AG09309 (cell line): ENCODE data around the gene UROS.

Source experiments
- DNase-seq: peaks from one replicate; pipeline ENCODE4 v3.0.0-alpha.2; 2010; ENCODE audit warnings: low read depth
- H3K4me3 ChIP-seq: 2 replicates; pipeline ENCODE4 v1.5.1; 2011; ENCODE audit warnings: mild to moderate bottlenecking, low read depth, low read length, moderate library complexity; ENCODE audit not compliant: control insufficient read depth
- TF ChIP-seq, protein P1 (sequence below): IDR thresholded peaks from 2 replicates; pipeline ENCODE4 v1.5.1; 2011; ENCODE audit warnings: mild to moderate bottlenecking, low read depth, low read length, inconsistent platforms; ENCODE audit not compliant: insufficient read depth, control insufficient read depth; ENCODE audit errors: missing control alignments

UROS gene

DNA sequence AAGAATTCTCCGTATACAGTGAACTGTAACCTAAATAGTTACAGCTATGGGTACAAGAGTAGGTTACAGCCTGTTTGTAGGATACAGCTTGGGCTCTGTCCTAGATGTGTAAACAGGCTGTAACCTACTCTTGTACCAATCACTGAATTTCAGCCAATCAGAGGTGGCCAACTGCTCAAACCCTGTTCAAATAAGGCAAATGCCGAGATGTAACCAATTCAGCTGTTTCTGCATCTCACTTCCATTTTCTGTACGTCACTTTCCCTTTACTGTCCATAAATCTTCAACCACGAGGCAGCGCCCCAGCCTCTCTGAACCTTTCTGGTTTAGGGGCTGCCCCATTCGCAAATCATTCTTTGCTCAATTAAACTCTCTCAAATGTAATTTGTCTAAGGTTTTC lies 39.1 kb downstream of the UROS start:
- TF ChIP-seq, protein P1, sequence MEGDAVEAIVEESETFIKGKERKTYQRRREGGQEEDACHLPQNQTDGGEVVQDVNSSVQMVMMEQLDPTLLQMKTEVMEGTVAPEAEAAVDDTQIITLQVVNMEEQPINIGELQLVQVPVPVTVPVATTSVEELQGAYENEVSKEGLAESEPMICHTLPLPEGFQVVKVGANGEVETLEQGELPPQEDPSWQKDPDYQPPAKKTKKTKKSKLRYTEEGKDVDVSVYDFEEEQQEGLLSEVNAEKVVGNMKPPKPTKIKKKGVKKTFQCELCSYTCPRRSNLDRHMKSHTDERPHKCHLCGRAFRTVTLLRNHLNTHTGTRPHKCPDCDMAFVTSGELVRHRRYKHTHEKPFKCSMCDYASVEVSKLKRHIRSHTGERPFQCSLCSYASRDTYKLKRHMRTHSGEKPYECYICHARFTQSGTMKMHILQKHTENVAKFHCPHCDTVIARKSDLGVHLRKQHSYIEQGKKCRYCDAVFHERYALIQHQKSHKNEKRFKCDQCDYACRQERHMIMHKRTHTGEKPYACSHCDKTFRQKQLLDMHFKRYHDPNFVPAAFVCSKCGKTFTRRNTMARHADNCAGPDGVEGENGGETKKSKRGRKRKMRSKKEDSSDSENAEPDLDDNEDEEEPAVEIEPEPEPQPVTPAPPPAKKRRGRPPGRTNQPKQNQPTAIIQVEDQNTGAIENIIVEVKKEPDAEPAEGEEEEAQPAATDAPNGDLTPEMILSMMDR = no peak
- H3K4me3 ChIP-seq = no peak overlapping the region
- DNase-seq = no peak

DNA sequence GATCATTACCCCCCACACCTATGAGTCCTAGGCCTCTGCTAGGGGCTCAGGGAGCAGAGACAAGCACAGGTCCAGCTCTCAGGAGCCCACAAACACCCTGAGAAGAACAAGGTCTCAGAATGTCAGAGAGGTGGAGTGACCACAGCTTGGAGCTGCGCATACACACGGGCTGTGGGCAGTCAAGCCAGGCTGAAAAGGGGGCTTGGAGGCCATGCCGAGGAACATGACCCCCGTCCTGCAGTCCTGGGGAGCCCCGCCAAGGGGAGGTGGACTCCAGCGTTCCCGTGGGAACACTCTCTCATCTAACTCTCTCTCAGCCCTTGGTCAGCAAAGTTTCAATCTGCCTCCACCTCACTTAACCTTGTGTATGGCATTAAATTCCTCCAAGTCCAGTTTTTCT lies 39.6 kb downstream of the UROS start:
- no peak for DNase-seq
- TF ChIP-seq, protein P1 = no peak

DNA sequence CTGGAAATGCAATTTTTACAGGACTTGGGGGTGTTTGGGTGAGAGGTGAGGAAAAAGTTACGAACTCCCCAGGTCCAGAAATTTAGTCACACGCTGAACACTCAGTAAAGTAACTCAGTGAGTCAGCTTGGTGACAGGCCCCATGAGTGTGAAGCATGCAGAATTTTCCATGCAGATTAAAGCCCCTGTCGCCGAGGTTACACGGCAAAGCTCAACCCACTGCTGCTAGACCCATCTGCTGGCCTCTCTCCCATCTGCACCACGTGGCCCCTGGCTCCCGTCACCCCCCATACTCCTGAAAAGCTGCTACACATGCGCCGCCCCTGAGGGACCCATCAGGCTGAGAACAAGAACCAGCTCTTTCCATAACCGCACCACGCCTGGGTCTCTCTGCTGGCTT lies 40.4 kb downstream of the UROS start:
- H3K4me3 ChIP-seq = no peak overlapping the region
- TF ChIP-seq, protein P1 = no peak
- DNase-seq = no peak

More for the DNA sequence above, 39.6 kb downstream of the UROS start:
- no peak overlapping the region for H3K4me3 ChIP-seq

DNA sequence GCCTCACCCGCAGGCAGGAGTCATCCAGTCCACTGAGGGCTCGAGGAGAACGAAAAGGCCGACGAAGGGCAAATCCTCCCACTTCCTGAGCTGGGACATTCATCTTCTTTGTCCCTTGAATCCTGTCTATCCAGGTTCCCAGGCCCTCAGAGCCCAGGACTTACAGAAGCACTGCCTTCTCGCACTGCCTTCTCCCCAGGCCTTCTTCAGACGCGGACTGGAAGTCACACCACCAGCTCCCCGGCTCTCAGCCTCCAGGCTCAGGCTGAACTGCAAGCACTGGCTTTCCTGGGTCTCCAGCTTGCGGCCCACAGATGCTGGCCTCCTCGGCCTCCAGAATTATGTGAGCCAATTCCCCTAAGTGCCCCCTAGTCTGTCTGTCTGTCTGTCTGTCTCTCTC lies 41.0 kb downstream of the UROS start:
- TF ChIP-seq, protein P1 = no peak
- DNase-seq = no peak
- H3K4me3 ChIP-seq = no peak overlapping the region

DNA sequence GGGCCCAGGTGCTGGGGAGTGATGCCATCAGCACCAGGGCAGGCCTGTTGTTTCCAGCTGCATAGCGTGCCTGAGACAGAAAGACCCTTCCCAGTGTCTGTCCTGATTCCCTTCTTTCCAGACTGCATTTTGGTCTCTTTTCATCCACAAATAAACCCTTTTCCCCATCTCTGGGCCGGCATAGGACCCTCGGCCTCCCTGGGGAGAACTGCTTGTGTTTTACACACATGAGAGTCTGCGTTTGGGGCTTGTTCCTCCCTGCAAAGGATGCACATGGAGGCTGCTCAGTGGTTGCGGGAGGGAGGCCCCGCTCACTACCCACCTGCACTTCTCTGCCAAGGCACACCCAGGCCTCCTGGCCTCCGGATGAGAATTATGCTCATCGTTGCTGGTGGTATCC lies 41.7 kb downstream of the UROS start:
- no peak overlapping the region for H3K4me3 ChIP-seq
- DNase-seq = no peak
- TF ChIP-seq, protein P1 = no peak

DNA sequence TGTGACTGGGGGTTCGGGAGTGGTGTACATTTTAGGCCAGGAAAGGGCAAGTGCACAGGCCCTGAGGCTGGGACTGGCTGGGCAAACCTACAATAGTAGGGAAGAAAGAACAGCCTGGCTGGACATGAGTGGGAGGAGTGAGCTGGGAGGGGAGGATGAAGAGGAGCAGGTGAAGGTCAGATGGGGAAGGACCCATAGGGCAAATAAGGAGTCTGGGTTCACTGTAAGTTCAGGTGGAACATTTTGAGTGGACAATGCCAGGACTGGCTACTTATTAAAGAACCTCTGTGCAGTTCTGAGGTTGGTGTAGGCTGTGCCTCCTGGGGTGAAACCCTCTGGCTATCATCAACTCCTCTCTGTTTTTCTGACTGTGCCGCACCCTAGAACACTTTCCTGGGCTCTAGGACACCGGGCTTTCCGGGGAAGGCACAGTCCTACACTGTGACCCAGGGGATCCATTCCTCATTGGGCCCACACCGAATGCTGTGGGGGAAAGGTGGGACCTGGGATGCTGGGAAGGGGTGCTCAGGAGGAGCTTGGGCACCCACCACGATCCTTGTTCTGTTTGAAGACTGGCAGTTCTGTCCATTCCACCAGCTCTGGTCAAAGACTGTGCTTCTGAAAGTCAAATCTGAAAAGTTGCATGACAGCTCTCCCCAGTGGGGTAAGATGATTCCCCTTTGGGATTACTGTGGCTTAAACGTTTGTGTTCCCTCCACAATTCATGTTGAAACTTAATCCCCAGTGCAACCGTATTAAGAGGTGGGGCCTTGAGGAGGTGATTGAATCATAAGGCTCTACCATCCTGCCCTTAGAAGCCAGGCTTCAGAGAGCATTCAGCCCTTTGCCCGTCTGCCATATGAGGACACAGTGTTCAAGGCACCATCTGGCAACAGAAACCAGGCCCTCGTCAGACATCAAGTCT lies 43.4 kb downstream of the UROS start:
- TF ChIP-seq, protein P1 = no peak
- no peak overlapping the region for H3K4me3 ChIP-seq
- DNase-seq = no peak
